ENCODE data around the gene WDR19. TPM values are rescaled to one million over a fixed set of nuclear protein-coding genes. Genes with fewer than 3 reads are reported as not detected.

The WDR19 gene
- total and polyA plus RNA-seq, 8 donors, result 6.3 to 41.3 (median 13.7) TPM

DNA sequence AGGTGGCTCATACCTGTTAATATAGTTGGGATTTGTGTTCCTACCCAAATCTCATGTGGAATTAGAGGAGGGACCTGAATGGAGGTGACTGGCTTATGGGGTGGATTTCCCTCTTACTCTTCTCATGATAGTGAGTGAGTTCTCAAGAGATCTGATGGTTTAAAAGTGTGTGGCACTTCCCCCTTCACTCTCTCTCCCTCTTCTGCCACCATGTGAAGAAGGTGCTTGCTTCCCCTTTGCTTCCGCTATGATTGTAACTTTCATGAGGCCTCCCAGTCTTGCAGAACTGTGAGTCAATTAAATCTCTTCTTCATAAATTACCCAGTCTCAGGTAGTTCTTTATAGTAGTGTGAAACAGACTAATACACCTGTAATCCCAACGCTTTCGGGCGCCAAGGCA lies 28.3 kb upstream of the WDR19 start:
- H3K4me1 ChIP-seq, result no peaks in the 10 kb centered on the region
- TF ChIP-seq CTCF (IDR thresholded peaks at IDR 0.05), result no peak
- intact Hi-C loops (cut with DNase I), result no loop called here
- FAIRE-seq (no peak), DNase-seq (no peak), ATAC-seq (no peak)
- 97% methylated on average over 4 of the region's 4 CpGs for WGBS, 2 donors
- H3K36me3 ChIP-seq, result no peaks in the 10 kb centered on the region
- no peaks in the 10 kb centered on the region for H3K27me3 ChIP-seq
- no peak overlapping the region for H3K4me3 ChIP-seq
- H3K9me3 ChIP-seq, result no peaks in the 10 kb centered on the region
- H3K27ac ChIP-seq, result no peak overlapping the region

- TF ChIP-seq CTCF (IDR thresholded peaks at IDR 0.05), result no peak
- no peak for FAIRE-seq
Observed at GRCh38 chr4:39157520-39157919, 24.8 kb upstream of the WDR19 start.

DNA sequence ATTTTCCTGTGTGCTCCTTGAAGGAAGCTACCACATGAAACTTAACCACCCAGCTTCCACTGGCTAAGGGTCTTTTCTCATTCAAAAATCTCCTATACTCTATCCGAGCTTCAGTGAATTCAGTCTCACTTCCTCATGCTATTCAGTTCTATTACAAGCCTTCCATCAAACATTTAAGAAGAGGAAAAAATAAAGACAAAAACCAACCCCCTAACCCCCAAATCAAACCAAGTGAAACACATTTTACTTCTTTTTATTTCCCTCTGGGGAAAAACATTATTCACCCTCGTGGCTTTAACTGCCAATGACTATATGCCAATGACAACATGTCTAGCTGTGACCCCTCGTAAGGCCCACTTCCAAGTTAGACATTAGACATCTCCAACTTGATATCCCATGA lies 16.2 kb upstream of the WDR19 start:
- Histone ChIP-seq H3K4me3 (no peak overlapping the region), H3K9me3 (no peaks in the 10 kb centered on the region), H3K27me3 (no peaks in the 10 kb centered on the region), H3K36me3 (no peaks in the 10 kb centered on the region), H3K27ac (no peak overlapping the region), H3K4me1 (no peaks in the 10 kb centered on the region)
- DNase-seq, result no peak
- FAIRE-seq, result no peak
- intact Hi-C loops (cut with DNase I), result no loop called here
- TF ChIP-seq CTCF (IDR thresholded peaks at IDR 0.05), result no peak
- no peak for ATAC-seq
- 66 to 67% methylated on average over 3 of the region's 3 CpGs for WGBS, 2 donors

More at GRCh38 chr4:39157520-39157919, 24.8 kb upstream of the WDR19 start:
- no peaks in the 10 kb centered on the region for H3K36me3 ChIP-seq
- ATAC-seq (no peak), DNase-seq (no peak)
- no peak overlapping the region for H3K27ac ChIP-seq
- no peaks in the 10 kb centered on the region for H3K4me1 ChIP-seq
- intact Hi-C loops (cut with DNase I), result no loop called here
- H3K9me3 ChIP-seq, result no peaks in the 10 kb centered on the region
- WGBS, 2 donors, result 90 to 96% methylated on average over 2 of the region's 2 CpGs
- H3K27me3 ChIP-seq, result no peaks in the 10 kb centered on the region
- H3K4me3 ChIP-seq, result no peak overlapping the region

- ATAC-seq, result no peak
- TF ChIP-seq CTCF (IDR thresholded peaks at IDR 0.05), result no peak
- 78 to 81% methylated on average over 7 of the region's 7 CpGs for WGBS, 2 donors
Observed at GRCh38 chr4:39166669-39167068, 15.7 kb upstream of the WDR19 start.

GRCh38 chr4:39169426-39169825 lies 12.9 kb upstream of the WDR19 start:
- FAIRE-seq, result no peak

More at GRCh38 chr4:39166669-39167068, 15.7 kb upstream of the WDR19 start:
- no peak for DNase-seq
- no peaks in the 10 kb centered on the region for H3K27me3 ChIP-seq
- H3K9me3 ChIP-seq, result no peaks in the 10 kb centered on the region
- H3K4me3 ChIP-seq, result no peak overlapping the region
- H3K4me1 ChIP-seq, result no peaks in the 10 kb centered on the region
- intact Hi-C loops (cut with DNase I), result no loop called here
- H3K27ac ChIP-seq, result no peak overlapping the region
- H3K36me3 ChIP-seq, result no peaks in the 10 kb centered on the region
- no peak for FAIRE-seq

More at GRCh38 chr4:39169426-39169825, 12.9 kb upstream of the WDR19 start:
- ATAC-seq, result no peak
- Histone ChIP-seq H3K9me3 (no peaks in the 10 kb centered on the region), H3K4me3 (no peak overlapping the region), H3K36me3 (no peaks in the 10 kb centered on the region), H3K27ac (no peak overlapping the region), H3K4me1 (no peaks in the 10 kb centered on the region), H3K27me3 (no peaks in the 10 kb centered on the region)
- TF ChIP-seq CTCF (IDR thresholded peaks at IDR 0.05), result no peak
- intact Hi-C loops (cut with DNase I), result no loop called here
- no peak for DNase-seq
- 36 to 49% methylated on average over 3 of the region's 3 CpGs for WGBS, 2 donors
